ENCODE measurements around the gene TRPM2. TPM values are rescaled to one million over a fixed set of nuclear protein-coding genes. Genes with fewer than 3 reads are reported as not detected.
"Not testable (repeated sequence)": the region's sequence is repeated elsewhere in the genome, so short reads cannot be mapped to it uniquely, and the experiment has no call there.

Gene TRPM2
- total RNA-seq, 1 donor from 2014 or later = 1.6 TPM

- Histone ChIP-seq H3K4me3 (ENCODE audit: low read length in 3 of 3) (no peak overlapping the region), H3K27ac (ENCODE audit: low read depth, low read length) (no peak overlapping the region), H3K27me3 (ENCODE audit: control insufficient read depth in 3 of 3, insufficient read depth in 3 of 3, low read length in 3 of 3) (peaks cover 6 to 15% (median 10%) of the 10 kb centered on the region in 3 donors), H3K36me3 (ENCODE audit: control insufficient read depth in 3 of 3, insufficient read depth in 3 of 3, low read length in 3 of 3) (no peaks in the 10 kb centered on the region), H3K4me1 (ENCODE audit: control insufficient read depth in 3 of 3, insufficient read depth in 3 of 3, low read length in 3 of 3) (no peaks in the 10 kb centered on the region), H3K9me3 (ENCODE audit: control insufficient read depth in 3 of 3, low read length in 3 of 3) (peaks cover 0 to 7% (median 5%) of the 10 kb centered on the region in 3 donors), H3K9ac (ENCODE audit: low read depth in 1 of 3, low read length in 3 of 3) (no peak overlapping the region)
Measured at GRCh38 chr21:44392185-44392584, 38.8 kb downstream of the TRPM2 start.

DNA sequence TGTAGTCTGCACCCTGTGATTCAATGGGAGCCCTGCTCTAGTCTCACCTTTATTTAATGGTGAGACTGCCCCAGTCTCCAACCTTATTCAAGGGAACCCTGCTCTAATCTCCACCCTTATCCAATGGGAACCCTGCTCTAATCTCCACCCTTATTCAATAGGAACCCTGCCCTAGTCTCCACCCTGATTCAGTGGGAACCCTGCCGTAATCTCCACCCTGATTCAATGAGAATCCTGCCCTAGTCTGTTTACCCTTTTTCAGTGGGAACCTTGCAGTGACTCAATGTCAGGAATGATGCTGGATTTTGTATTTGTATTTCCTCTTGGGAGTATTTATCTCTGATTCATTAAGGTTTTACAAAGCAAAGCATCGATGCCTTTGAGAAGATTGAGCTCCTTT, 39.5 kb downstream of the TRPM2 start:
- Histone ChIP-seq H3K9me3 (ENCODE audit: control insufficient read depth in 3 of 3, low read length in 3 of 3) (peaks cover 0 to 5% (median 3%) of the 10 kb centered on the region in 3 donors), H3K9ac (ENCODE audit: low read depth in 1 of 3, low read length in 3 of 3) (no peak overlapping the region), H3K4me1 (ENCODE audit: control insufficient read depth in 3 of 3, insufficient read depth in 3 of 3, low read length in 3 of 3) (no peaks in the 10 kb centered on the region), H3K27ac (ENCODE audit: low read depth, low read length) (no peak overlapping the region), H3K4me3 (ENCODE audit: low read length in 3 of 3) (no peak overlapping the region), H3K27me3 (ENCODE audit: control insufficient read depth in 3 of 3, insufficient read depth in 3 of 3, low read length in 3 of 3) (peaks cover 6 to 17% (median 10%) of the 10 kb centered on the region in 3 donors), H3K36me3 (ENCODE audit: control insufficient read depth in 3 of 3, insufficient read depth in 3 of 3, low read length in 3 of 3) (no peaks in the 10 kb centered on the region)

GRCh38 chr21:44394733-44395132, 41.3 kb downstream of the TRPM2 start:
- Histone ChIP-seq H3K4me1 (ENCODE audit: control insufficient read depth in 3 of 3, insufficient read depth in 3 of 3, low read length in 3 of 3) (no peaks in the 10 kb centered on the region), H3K36me3 (ENCODE audit: control insufficient read depth in 3 of 3, insufficient read depth in 3 of 3, low read length in 3 of 3) (no peaks in the 10 kb centered on the region), H3K27me3 (ENCODE audit: control insufficient read depth in 3 of 3, insufficient read depth in 3 of 3, low read length in 3 of 3) (peaks cover 6 to 25% (median 20%) of the 10 kb centered on the region in 3 donors), H3K9me3 (ENCODE audit: control insufficient read depth in 3 of 3, low read length in 3 of 3) (peaks cover 0 to 3% (median 3%) of the 10 kb centered on the region in 3 donors), H3K4me3 (ENCODE audit: low read length in 3 of 3) (no peak overlapping the region), H3K9ac (ENCODE audit: low read depth in 1 of 3, low read length in 3 of 3) (no peak overlapping the region), H3K27ac (ENCODE audit: low read depth, low read length) (no peak overlapping the region)

GRCh38 chr21:44395260-44395659, 41.8 kb downstream of the TRPM2 start:
- no peaks in the 10 kb centered on the region for H3K4me1 ChIP-seq (ENCODE audit: control insufficient read depth in 3 of 3, insufficient read depth in 3 of 3, low read length in 3 of 3)
- no peaks in the 10 kb centered on the region for H3K36me3 ChIP-seq (ENCODE audit: control insufficient read depth in 3 of 3, insufficient read depth in 3 of 3, low read length in 3 of 3)
- H3K9me3 ChIP-seq (ENCODE audit: control insufficient read depth in 3 of 3, low read length in 3 of 3) = peaks cover 0 to 2% (median 2%) of the 10 kb centered on the region in 3 donors
- no peak overlapping the region for H3K27ac ChIP-seq (ENCODE audit: low read depth, low read length)
- no peak overlapping the region for H3K9ac ChIP-seq (ENCODE audit: low read depth in 1 of 3, low read length in 3 of 3)
- H3K4me3 ChIP-seq (ENCODE audit: low read length in 3 of 3) = no peak overlapping the region
- H3K27me3 ChIP-seq (ENCODE audit: control insufficient read depth in 3 of 3, insufficient read depth in 3 of 3, low read length in 3 of 3) = peaks cover 6 to 27% (median 21%) of the 10 kb centered on the region in 3 donors

GRCh38 chr21:44396803-44397202, 43.4 kb downstream of the TRPM2 start:
- not testable (repeated sequence) for H3K9me3 ChIP-seq (ENCODE audit: control insufficient read depth in 3 of 3, low read length in 3 of 3); H3K36me3 ChIP-seq (ENCODE audit: control insufficient read depth in 3 of 3, insufficient read depth in 3 of 3, low read length in 3 of 3); H3K4me3 ChIP-seq (ENCODE audit: low read length in 3 of 3); H3K9ac ChIP-seq (ENCODE audit: low read depth in 1 of 3, low read length in 3 of 3); H3K4me1 ChIP-seq (ENCODE audit: control insufficient read depth in 3 of 3, insufficient read depth in 3 of 3, low read length in 3 of 3); H3K27ac ChIP-seq (ENCODE audit: low read depth, low read length)
- peaks cover 6 to 29% (median 26%) of the 10 kb centered on the region in 3 donors for H3K27me3 ChIP-seq (ENCODE audit: control insufficient read depth in 3 of 3, insufficient read depth in 3 of 3, low read length in 3 of 3)

GRCh38 chr21:44397431-44398031, 44.1 kb downstream of the TRPM2 start:
- no peaks in the 10 kb centered on the region for H3K36me3 ChIP-seq (ENCODE audit: control insufficient read depth in 3 of 3, insufficient read depth in 3 of 3, low read length in 3 of 3)

GRCh38 chr21:44398499-44398898, 45.1 kb downstream of the TRPM2 start:
- no peaks in the 10 kb centered on the region for H3K4me1 ChIP-seq (ENCODE audit: control insufficient read depth in 3 of 3, insufficient read depth in 3 of 3, low read length in 3 of 3)
- H3K27ac ChIP-seq (ENCODE audit: low read depth, low read length) = no peak overlapping the region
- no peak overlapping the region for H3K9ac ChIP-seq (ENCODE audit: low read depth in 1 of 3, low read length in 3 of 3)
- no peaks in the 10 kb centered on the region for H3K36me3 ChIP-seq (ENCODE audit: control insufficient read depth in 3 of 3, insufficient read depth in 3 of 3, low read length in 3 of 3)
- H3K27me3 ChIP-seq (ENCODE audit: control insufficient read depth in 3 of 3, insufficient read depth in 3 of 3, low read length in 3 of 3) = peaks cover 7 to 26% (median 26%) of the 10 kb centered on the region in 3 donors
- no peak overlapping the region for H3K4me3 ChIP-seq (ENCODE audit: low read length in 3 of 3)
- H3K9me3 ChIP-seq (ENCODE audit: control insufficient read depth in 3 of 3, low read length in 3 of 3) = no peaks in the 10 kb centered on the region

More at GRCh38 chr21:44397431-44398031, 44.1 kb downstream of the TRPM2 start:
- no peak overlapping the region for H3K4me3 ChIP-seq (ENCODE audit: low read length in 3 of 3)
- no peaks in the 10 kb centered on the region for H3K9me3 ChIP-seq (ENCODE audit: control insufficient read depth in 3 of 3, low read length in 3 of 3)
- no peaks in the 10 kb centered on the region for H3K4me1 ChIP-seq (ENCODE audit: control insufficient read depth in 3 of 3, insufficient read depth in 3 of 3, low read length in 3 of 3)
- H3K9ac ChIP-seq (ENCODE audit: low read depth in 1 of 3, low read length in 3 of 3) = no peak overlapping the region
- no peak overlapping the region for H3K27ac ChIP-seq (ENCODE audit: low read depth, low read length)
- H3K27me3 ChIP-seq (ENCODE audit: control insufficient read depth in 3 of 3, insufficient read depth in 3 of 3, low read length in 3 of 3) = peaks cover 6 to 26% (median 26%) of the 10 kb centered on the region in 3 donors

GRCh38 chr21:44399151-44399954, 45.9 kb downstream of the TRPM2 start:
- Histone ChIP-seq H3K4me1 (ENCODE audit: control insufficient read depth in 3 of 3, insufficient read depth in 3 of 3, low read length in 3 of 3) (no peaks in the 10 kb centered on the region), H3K27ac (ENCODE audit: low read depth, low read length) (no peak overlapping the region), H3K27me3 (ENCODE audit: control insufficient read depth in 3 of 3, insufficient read depth in 3 of 3, low read length in 3 of 3) (peaks cover 8 to 26% (median 26%) of the 10 kb centered on the region in 3 donors), H3K9ac (ENCODE audit: low read depth in 1 of 3, low read length in 3 of 3) (no peak overlapping the region), H3K4me3 (ENCODE audit: low read length in 3 of 3) (no peak overlapping the region), H3K36me3 (ENCODE audit: control insufficient read depth in 3 of 3, insufficient read depth in 3 of 3, low read length in 3 of 3) (no peaks in the 10 kb centered on the region), H3K9me3 (ENCODE audit: control insufficient read depth in 3 of 3, low read length in 3 of 3) (no peaks in the 10 kb centered on the region)

- H3K9ac ChIP-seq (ENCODE audit: low read depth in 1 of 3, low read length in 3 of 3) = no peak overlapping the region
- peaks cover 3 to 21% (median 20%) of the 10 kb centered on the region in 3 donors for H3K27me3 ChIP-seq (ENCODE audit: control insufficient read depth in 3 of 3, insufficient read depth in 3 of 3, low read length in 3 of 3)
- H3K36me3 ChIP-seq (ENCODE audit: control insufficient read depth in 3 of 3, insufficient read depth in 3 of 3, low read length in 3 of 3) = no peaks in the 10 kb centered on the region
- no peaks in the 10 kb centered on the region for H3K4me1 ChIP-seq (ENCODE audit: control insufficient read depth in 3 of 3, insufficient read depth in 3 of 3, low read length in 3 of 3)
- H3K27ac ChIP-seq (ENCODE audit: low read depth, low read length) = no peak overlapping the region
- no peak overlapping the region for H3K4me3 ChIP-seq (ENCODE audit: low read length in 3 of 3)
- H3K9me3 ChIP-seq (ENCODE audit: control insufficient read depth in 3 of 3, low read length in 3 of 3) = no peaks in the 10 kb centered on the region
Measured at GRCh38 chr21:44399955-44400790, 46.8 kb downstream of the TRPM2 start.

Data from skeletal muscle tissue (tissue), 4 donors.